Measurements from ENCODE around the gene DDX50.
A peak's percentile ranks its signal among the peaks of the same experiment; 100 is the strongest.

The DDX50 gene

DNA sequence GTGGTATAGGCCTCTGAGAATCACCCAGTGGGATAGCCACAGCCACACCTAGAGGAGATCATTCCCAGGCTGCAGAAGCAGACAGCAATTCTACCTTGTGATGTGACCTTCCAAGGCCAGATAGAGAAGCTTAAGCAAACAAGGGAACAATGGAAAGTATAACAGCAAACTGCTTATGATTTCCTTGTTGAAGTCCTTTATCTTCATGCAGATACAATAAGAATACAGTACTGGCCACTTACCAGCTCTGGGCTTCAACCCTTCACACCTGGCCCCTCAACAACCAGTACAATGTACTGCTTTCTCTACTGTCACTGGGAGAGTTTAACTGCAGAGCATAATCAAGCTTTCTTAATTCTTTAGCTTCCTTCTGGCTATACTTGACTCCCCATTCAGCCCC, 22.6 kb upstream of the DDX50 start:
- DNase-seq (ENCODE audit: low read depth, low spot score), result no peak
- Histone ChIP-seq H3K36me3 (ENCODE audit: insufficient read depth, insufficient read length, low read length) (no peaks in the 10 kb centered on the region), H3K9me3 (ENCODE audit: insufficient read depth, low read length) (no peaks in the 10 kb centered on the region), H3K4me1 (ENCODE audit: insufficient read depth, insufficient read length) (peaks cover 2% of the 10 kb centered on the region), H3K27me3 (ENCODE audit: insufficient read depth, insufficient read length) (no peaks in the 10 kb centered on the region), H3K9ac (ENCODE audit: insufficient read length, low read depth) (no peak overlapping the region), H3K4me3 (ENCODE audit: insufficient read length, low read depth) (no peak overlapping the region)
- TF ChIP-seq ZNF274 (IDR thresholded peaks at IDR 0.05; ENCODE audit: low read depth, low read length), result no peak
- no peak for TF ChIP-seq SUZ12 (IDR thresholded peaks at IDR 0.05; ENCODE audit: extremely low read depth, insufficient read depth, insufficient read length)
- no peak for TF ChIP-seq YY1 (IDR thresholded peaks at IDR 0.05; ENCODE audit: insufficient read depth, insufficient read length)

GRCh38 chr10:68879628-68880027, 21.5 kb upstream of the DDX50 start:
- Histone ChIP-seq H3K4me3 (ENCODE audit: insufficient read length, low read depth) (no peak overlapping the region), H3K4me1 (ENCODE audit: insufficient read depth, insufficient read length) (peaks cover 2% of the 10 kb centered on the region), H3K9me3 (ENCODE audit: insufficient read depth, low read length) (no peaks in the 10 kb centered on the region), H3K27me3 (ENCODE audit: insufficient read depth, insufficient read length) (no peaks in the 10 kb centered on the region), H3K36me3 (ENCODE audit: insufficient read depth, insufficient read length, low read length) (no peaks in the 10 kb centered on the region), H3K9ac (ENCODE audit: insufficient read length, low read depth) (no peak overlapping the region)
- TF ChIP-seq SUZ12 (IDR thresholded peaks at IDR 0.05; ENCODE audit: extremely low read depth, insufficient read depth, insufficient read length) (no peak), YY1 (IDR thresholded peaks at IDR 0.05; ENCODE audit: insufficient read depth, insufficient read length) (no peak)
- no peak for DNase-seq (ENCODE audit: low read depth, low spot score)

DNA sequence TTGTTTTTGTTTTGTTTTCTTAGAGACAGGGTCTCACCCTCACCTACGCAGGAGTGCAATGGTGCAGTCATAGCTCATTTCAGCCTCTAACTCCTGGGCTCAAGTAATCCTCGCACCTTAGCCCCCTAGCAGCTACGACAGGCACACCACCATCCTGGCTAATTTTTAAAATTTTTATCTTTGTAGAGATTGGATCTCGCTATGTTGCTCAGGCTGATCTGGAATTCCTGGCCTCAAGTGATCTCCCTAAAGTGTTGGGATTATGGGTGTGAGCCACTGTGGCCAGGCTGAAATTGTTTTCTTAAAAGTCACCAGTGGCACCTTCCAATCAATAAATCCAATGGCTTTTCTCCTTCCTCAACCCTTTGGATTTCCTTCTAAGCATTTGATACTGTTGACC, 20.9 kb upstream of the DDX50 start:
- Histone ChIP-seq H3K27me3 (ENCODE audit: insufficient read depth, insufficient read length) (no peaks in the 10 kb centered on the region), H3K36me3 (ENCODE audit: insufficient read depth, insufficient read length, low read length) (no peaks in the 10 kb centered on the region), H3K4me3 (ENCODE audit: insufficient read length, low read depth) (no peak overlapping the region), H3K9ac (ENCODE audit: insufficient read length, low read depth) (no peak overlapping the region), H3K4me1 (ENCODE audit: insufficient read depth, insufficient read length) (no peaks in the 10 kb centered on the region), H3K9me3 (ENCODE audit: insufficient read depth, low read length) (no peaks in the 10 kb centered on the region)
- no peak for TF ChIP-seq YY1 (IDR thresholded peaks at IDR 0.05; ENCODE audit: insufficient read depth, insufficient read length)
- no peak for TF ChIP-seq SUZ12 (IDR thresholded peaks at IDR 0.05; ENCODE audit: extremely low read depth, insufficient read depth, insufficient read length)
- no peak for TF ChIP-seq ZNF274 (IDR thresholded peaks at IDR 0.05; ENCODE audit: low read depth, low read length)
- no peak for DNase-seq (ENCODE audit: low read depth, low spot score)

GRCh38 chr10:68895041-68895440, 6.1 kb upstream of the DDX50 start:
- DNase-seq (ENCODE audit: low read depth, low spot score), result no peak
- Histone ChIP-seq H3K36me3 (ENCODE audit: insufficient read depth, insufficient read length, low read length) (no peaks in the 10 kb centered on the region), H3K27me3 (ENCODE audit: insufficient read depth, insufficient read length) (no peaks in the 10 kb centered on the region), H3K9me3 (ENCODE audit: insufficient read depth, low read length) (no peaks in the 10 kb centered on the region), H3K9ac (ENCODE audit: insufficient read length, low read depth) (no peak overlapping the region), H3K4me3 (ENCODE audit: insufficient read length, low read depth) (no peak overlapping the region), H3K4me1 (ENCODE audit: insufficient read depth, insufficient read length) (no peaks in the 10 kb centered on the region)
- TF ChIP-seq SUZ12 (IDR thresholded peaks at IDR 0.05; ENCODE audit: extremely low read depth, insufficient read depth, insufficient read length) (no peak), YY1 (IDR thresholded peaks at IDR 0.05; ENCODE audit: insufficient read depth, insufficient read length) (no peak), ZNF274 (IDR thresholded peaks at IDR 0.05; ENCODE audit: low read depth, low read length) (no peak)

DNA sequence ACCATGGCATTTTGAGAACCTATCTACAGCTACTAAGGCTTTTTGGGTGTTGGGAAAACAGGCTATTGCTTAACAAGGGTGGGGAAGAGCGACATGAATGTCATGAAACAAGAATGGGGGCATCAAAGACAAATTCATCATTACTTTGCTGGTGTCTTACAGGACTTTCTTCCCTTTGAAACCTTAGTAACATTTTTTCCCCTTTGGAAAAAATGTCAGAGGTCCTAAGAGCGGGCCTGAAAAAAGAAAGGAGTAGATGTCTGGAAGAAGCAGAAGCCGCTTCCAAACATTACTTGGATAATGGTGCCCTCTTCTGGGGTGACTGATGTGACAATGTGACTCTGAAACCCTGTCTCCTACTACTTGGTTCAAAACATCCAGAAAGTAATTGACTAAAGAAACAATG, 3.8 kb upstream of the DDX50 start:
- Histone ChIP-seq H3K4me3 (ENCODE audit: insufficient read length, low read depth) (no peak overlapping the region), H3K36me3 (ENCODE audit: insufficient read depth, insufficient read length, low read length) (no peaks in the 10 kb centered on the region), H3K4me1 (ENCODE audit: insufficient read depth, insufficient read length) (no peaks in the 10 kb centered on the region), H3K9ac (ENCODE audit: insufficient read length, low read depth) (no peak overlapping the region), H3K27me3 (ENCODE audit: insufficient read depth, insufficient read length) (no peaks in the 10 kb centered on the region), H3K9me3 (ENCODE audit: insufficient read depth, low read length) (no peaks in the 10 kb centered on the region)
- no peak for TF ChIP-seq SUZ12 (IDR thresholded peaks at IDR 0.05; ENCODE audit: extremely low read depth, insufficient read depth, insufficient read length)
- TF ChIP-seq YY1 (IDR thresholded peaks at IDR 0.05; ENCODE audit: insufficient read depth, insufficient read length), result no peak
- TF ChIP-seq ZNF274 (IDR thresholded peaks at IDR 0.05; ENCODE audit: low read depth, low read length), result no peak
- peak; percentile 64 for DNase-seq (ENCODE audit: low read depth, low spot score)

DNA sequence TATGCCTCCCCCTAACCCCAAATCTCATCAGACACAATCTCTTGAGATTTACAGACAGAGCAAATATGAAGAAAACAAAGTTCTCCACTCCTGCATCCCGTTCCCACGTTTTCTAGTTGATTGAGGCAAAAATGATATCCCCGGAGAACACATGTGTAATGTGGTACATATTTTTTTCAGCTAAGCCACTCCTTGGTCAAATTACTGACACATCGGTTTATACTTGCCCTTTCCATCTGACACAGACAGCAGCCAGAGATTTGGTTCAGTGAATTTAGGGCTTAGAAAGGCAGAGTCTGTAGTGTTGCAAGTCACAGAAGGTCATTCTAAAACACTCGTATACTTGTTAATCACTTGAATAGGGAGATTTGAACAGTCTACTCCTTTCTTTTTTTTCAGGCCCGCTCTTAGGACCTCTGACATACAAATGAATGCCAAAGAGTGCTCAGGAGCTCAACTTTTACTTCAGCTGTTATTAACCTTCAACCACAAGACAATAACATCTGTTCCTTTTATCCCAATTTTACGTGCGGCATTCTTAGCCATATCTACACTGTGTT, 1.8 kb upstream of the DDX50 start:
- no peak for DNase-seq (ENCODE audit: low read depth, low spot score)
- no peaks in the 10 kb centered on the region for H3K9me3 ChIP-seq (ENCODE audit: insufficient read depth, low read length)
- H3K4me1 ChIP-seq (ENCODE audit: insufficient read depth, insufficient read length), result no peaks in the 10 kb centered on the region
- H3K9ac ChIP-seq (ENCODE audit: insufficient read length, low read depth), result no peak overlapping the region
- H3K27me3 ChIP-seq (ENCODE audit: insufficient read depth, insufficient read length), result no peaks in the 10 kb centered on the region
- TF ChIP-seq YY1 (IDR thresholded peaks at IDR 0.05; ENCODE audit: insufficient read depth, insufficient read length) (no peak), ZNF274 (IDR thresholded peaks at IDR 0.05; ENCODE audit: low read depth, low read length) (no peak), SUZ12 (IDR thresholded peaks at IDR 0.05; ENCODE audit: extremely low read depth, insufficient read depth, insufficient read length) (no peak)
- peaks cover 4% of the 10 kb centered on the region for H3K36me3 ChIP-seq (ENCODE audit: insufficient read depth, insufficient read length, low read length)
- H3K4me3 ChIP-seq (ENCODE audit: insufficient read length, low read depth), result no peak overlapping the region

- Histone ChIP-seq H3K36me3 (ENCODE audit: insufficient read depth, insufficient read length, low read length) (peaks cover 8% of the 10 kb centered on the region), H3K4me3 (ENCODE audit: insufficient read length, low read depth) (peak overlapping the region; percentile 82), H3K9ac (ENCODE audit: insufficient read length, low read depth) (peak overlapping the region; percentile 77), H3K9me3 (ENCODE audit: insufficient read depth, low read length) (no peaks in the 10 kb centered on the region), H3K4me1 (ENCODE audit: insufficient read depth, insufficient read length) (no peaks in the 10 kb centered on the region), H3K27me3 (ENCODE audit: insufficient read depth, insufficient read length) (no peaks in the 10 kb centered on the region)
- no peak for DNase-seq (ENCODE audit: low read depth, low spot score)
- TF ChIP-seq ZNF274 (IDR thresholded peaks at IDR 0.05; ENCODE audit: low read depth, low read length) (no peak), SUZ12 (IDR thresholded peaks at IDR 0.05; ENCODE audit: extremely low read depth, insufficient read depth, insufficient read length) (no peak), YY1 (IDR thresholded peaks at IDR 0.05; ENCODE audit: insufficient read depth, insufficient read length) (no peak)
Observed at GRCh38 chr10:68900427-68901104, 549 bp upstream of the DDX50 start.

Measured in NT2/D1 (cell line).